GM18868 (cell line): Measurements from ENCODE around the gene NPAS1.
"Not testable (repeated sequence)": the region's sequence is repeated elsewhere in the genome, so short reads cannot be mapped to it uniquely, and the experiment has no call there.

Experiments
- ATAC-seq: cut with Tn5 transposase; IDR thresholded peaks from one replicate; pipeline ENCODE4 v1.9.1; 2021; ENCODE audit warnings: mild to moderate bottlenecking, moderate library complexity; ENCODE audit not compliant: unreplicated experiment

Gene NPAS1

DNA sequence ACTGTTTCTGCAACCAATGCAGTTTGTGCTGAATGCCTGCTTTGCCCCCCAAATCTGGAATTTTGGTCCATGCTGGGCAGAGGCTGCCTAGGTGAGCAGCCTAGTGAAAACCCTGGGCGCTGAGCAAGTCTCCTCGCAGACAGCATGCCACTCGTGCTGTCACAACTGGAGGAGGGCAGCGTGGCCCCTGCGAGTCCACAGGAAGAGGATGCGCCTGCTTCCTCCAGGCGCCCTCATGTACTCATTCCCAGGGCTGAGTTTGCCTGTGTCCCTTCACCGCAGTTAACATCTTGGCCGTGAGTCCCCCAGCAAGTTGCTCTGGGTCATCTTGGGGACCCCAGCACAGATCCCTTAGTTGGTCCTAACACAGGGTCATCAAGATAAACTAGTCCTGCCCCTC is 55.0 kb downstream of the NPAS1 start:
- ATAC-seq: no peak

DNA sequence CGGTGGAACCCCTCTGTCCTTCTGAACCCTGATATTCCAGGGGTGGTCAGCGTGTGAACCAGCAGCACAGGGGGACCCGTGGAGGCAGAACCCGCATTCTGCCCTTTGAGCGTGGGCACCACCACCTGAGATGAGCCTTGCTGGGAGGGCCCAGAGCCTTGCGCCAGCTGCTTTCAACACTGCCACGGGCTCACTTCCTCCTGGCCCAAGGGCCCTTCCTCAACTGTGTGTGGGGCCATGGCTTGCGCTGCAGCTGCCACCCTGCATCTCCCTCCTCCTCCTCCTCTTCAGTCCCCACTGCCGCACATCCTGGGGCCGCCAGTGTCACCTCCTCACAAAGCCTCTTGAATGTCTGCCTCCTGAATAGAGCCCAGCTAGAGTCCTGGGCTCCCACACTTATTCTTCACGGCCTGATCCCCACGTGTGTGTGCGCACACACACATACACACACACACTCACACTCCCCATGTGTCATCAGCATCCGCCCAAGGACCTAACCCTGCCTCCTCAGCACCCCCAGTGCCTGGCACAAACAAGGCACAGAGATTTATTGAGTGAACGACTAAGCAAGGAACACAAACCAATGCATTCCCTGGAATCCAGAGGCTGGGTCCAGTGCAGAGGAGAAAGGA is 55.7 kb downstream of the NPAS1 start:
- no peak for ATAC-seq

DNA sequence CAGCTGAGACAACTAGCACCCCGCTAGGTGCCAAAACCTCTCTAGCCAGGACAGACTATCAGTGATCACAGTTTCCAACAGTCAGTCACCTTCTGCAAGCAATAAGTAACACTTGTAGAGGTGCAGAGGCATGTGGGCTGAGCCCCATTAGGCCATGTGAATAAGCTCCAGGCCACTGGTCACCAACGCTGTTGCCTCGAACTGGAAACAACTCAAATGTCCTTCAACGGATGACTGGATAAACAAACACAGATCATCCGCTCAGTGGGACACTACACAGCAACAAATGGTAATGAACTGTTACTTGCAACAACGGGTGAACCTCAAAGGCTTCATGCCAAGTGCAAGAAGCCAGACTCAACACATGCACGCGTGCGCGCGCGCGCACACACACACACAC is 56.3 kb downstream of the NPAS1 start:
- ATAC-seq: no peak

DNA sequence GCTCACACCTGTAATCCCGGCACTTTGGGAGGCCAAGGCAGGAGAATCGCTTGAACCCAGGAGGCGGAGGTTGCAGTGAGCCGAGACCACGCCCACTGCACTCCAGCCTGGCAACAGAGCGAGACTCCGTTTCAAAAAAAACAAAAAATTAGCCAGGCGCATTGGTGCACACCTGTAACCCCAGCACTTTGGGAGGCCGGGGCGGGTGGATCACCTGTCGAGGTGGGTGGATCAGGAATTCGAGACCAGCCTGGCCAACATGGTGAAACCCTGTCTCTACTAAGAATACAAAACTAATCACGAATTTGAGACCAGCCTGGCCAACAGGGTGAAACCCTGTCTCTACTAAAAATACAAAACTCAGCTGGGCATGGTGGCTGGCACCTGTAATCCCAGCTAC is 58.7 kb downstream of the NPAS1 start:
- ATAC-seq: not testable (repeated sequence)

- no peak for ATAC-seq
These were observed 61.5 kb downstream of the NPAS1 start for GRCh38 chr19:47081095-47081494.

DNA sequence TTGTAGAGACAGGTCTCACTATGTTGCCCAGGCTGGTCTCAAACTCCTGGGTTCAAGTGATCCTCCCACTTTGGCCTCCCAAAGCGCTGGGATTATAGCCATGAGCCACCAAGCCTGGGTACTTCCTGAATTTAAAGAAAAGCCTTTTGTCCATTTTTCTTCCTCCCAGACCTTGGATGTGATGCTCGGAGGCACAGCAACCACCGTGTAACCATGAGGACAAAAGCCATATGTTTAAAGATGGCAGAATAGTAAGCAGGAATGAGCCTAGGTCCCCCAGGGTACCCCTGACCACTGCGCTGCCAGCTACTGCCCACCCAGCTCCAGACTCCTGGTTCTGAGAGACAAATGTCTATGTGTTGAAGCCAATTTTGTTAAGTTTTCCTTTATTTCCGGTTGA is 62.9 kb downstream of the NPAS1 start:
- ATAC-seq: no peak

DNA sequence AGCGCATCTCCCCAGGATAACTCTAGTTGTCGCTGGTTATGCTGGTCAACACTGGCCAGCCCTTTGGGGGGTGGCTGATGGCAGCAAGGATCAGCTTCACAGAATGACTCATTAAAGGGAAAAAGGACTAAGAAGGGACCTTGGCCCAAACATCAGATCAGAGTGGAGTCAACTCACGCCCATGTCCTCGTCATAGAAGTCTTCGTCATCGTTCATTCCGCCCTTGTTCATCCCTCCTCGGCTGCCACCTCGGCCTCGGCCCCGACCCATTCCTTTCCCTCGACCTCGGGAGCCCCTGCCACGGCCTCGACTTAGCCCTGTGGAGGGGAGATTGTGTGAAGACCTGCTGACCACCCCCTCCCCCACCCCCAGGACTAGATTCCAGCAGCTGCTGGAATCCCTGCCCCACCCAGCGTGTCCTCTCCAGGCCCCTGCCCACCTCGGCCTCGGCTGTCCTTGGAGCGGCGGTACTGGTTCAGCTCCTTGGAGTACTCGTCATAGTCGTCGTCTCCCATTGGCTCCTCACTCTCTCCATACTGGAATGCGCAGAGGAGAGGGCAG is 65.3 kb downstream of the NPAS1 start:
- ATAC-seq: no peak

GRCh38 chr19:47086280-47086679 is 66.6 kb downstream of the NPAS1 start:
- ATAC-seq: no peak

DNA sequence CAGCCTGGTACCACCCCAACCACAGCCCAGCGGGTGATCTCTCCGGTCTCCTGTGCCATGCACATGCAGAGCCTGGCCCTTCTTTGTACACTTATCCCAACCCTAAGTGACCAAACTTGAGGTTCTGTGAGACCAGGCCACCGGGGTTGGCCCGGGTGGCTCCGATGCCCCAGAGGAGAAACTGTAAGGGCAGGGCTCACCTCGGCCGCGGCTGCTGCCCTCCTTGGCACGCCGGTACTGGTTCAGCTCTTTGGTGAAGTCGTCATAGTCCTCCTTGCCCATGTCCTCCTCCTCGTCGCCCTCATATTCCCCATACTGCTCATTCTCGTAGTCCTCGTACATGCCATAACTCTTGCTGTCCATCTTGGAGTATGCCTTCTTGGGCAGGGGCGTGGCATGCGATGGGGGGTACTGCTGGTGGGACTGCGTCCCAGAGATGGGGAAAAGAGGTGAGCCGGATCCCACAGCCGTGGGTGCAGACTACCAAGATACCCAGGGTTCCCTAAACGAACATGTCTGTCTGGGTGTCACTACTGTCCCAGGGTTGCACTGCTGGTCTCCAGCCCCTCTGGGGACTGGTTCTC is 70.2 kb downstream of the NPAS1 start:
- no peak for ATAC-seq

DNA sequence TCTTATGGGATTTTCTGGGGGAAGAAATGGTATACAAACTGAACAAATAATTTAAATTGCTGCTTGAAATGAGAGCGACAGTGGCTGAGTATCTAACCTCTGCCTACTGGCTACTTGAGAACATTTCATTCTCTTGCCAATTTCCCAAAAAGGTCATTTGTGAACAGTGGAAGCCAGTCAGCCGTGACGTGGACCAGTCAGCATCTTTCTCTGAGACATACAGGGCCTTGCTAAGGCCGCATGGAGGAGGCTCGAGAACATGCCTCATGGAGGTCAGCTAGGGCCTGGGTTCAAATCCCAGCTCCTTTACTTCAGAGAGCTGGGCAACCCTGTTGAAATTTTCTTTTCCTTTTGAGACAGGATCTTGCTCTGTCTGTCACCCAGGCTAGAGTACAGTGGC is 73.6 kb downstream of the NPAS1 start:
- no peak for ATAC-seq

DNA sequence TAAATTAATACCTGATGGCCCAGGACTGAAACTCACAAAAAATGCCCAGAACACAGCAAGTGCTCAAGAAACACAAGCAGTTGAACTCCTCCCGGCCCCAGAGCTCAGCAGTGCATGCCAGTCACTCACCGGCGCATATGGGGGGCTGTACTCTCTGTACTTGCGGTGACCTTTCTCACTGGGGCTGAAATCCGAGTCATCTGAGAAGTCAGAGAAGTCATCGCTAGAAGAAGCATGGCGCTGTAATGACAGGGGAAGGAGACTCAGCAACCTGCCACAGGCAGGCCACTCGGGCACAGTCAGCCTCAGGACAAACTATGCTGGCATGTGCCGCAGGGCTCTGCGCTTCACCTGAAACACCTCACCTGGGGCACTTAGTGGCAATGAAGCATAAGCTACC is 74.2 kb downstream of the NPAS1 start:
- no peak for ATAC-seq

GRCh38 chr19:47094557-47095475 is 75.2 kb downstream of the NPAS1 start:
- ATAC-seq: no peak
